OCI-LY7 (cell line): Measurements from ENCODE around the gene SHISA5. TPM values are rescaled to one million over a fixed set of nuclear protein-coding genes. Genes with fewer than 3 reads are reported as not detected.

Experiments
- BruUV-seq: library from RNA; stranded (reverse); fragments of 400-500 nt; replicated peaks from 2 replicates; lab custom pipeline; 2021; lab: Mats Ljungman, UMichigan
- CTCF ChIA-PET: fragments of 300-600 bp; sonication (Branson Sonifier 250); formaldehyde crosslinking; loops from one replicate; lab custom pipeline; 2022; ENCODE audit warnings: antibody characterized with exemption; ENCODE audit not compliant: unreplicated experiment; lab: Charles Lee
- POLR2A ChIA-PET: fragments of 300-600 bp; sonication (Branson Sonifier 250); formaldehyde crosslinking; loops from one replicate; lab custom pipeline; 2022; ENCODE audit warnings: antibody characterized with exemption; lab: Charles Lee
- DNase-seq: peaks from one replicate; pipeline ENCODE4 v3.0.0-alpha.2; 2015; ENCODE audit warnings: low spot score
- H2AFZ ChIP-seq: fragments of 200-600 bp; sonication (generic), shearing (Covaris generic); 2 replicates; pipeline ENCODE4 v1.6.1; 2014; ENCODE audit warnings: mild to moderate bottlenecking, antibody characterized with exemption, low read length, moderate library complexity
- H3K27ac ChIP-seq: fragments of 200-600 bp; sonication (generic); 2 replicates; pipeline ENCODE4 v1.5.1; 2014; ENCODE audit warnings: mixed run types, low read depth, mild to moderate bottlenecking, moderate library complexity, low read length, inconsistent platforms; ENCODE audit not compliant: poor library complexity, severe bottlenecking
- H3K36me3 ChIP-seq: fragments of 200-600 bp; sonication (generic); 2 replicates; pipeline ENCODE4 v1.6.1; 2014; ENCODE audit warnings: mild to moderate bottlenecking, antibody characterized with exemption, low read length, moderate library complexity, mixed read lengths; ENCODE audit not compliant: insufficient read depth
- H3K4me1 ChIP-seq: fragments of 200-600 bp; sonication (generic); 2 replicates; pipeline ENCODE4 v1.5.1; 2014; ENCODE audit warnings: mild to moderate bottlenecking, low read length; ENCODE audit not compliant: insufficient read depth, poor library complexity, severe bottlenecking
- H3K4me2 ChIP-seq: fragments of 200-600 bp; sonication (generic); 2 replicates; pipeline ENCODE4 v1.6.1; 2014; ENCODE audit warnings: mild to moderate bottlenecking, low read length
- H3K4me3 ChIP-seq: fragments of 200-600 bp; sonication (generic); 2 replicates; pipeline ENCODE4 v1.5.1; 2014; ENCODE audit warnings: mild to moderate bottlenecking, low read depth, low read length; ENCODE audit not compliant: poor library complexity, severe bottlenecking
- H3K79me2 ChIP-seq: fragments of 200-600 bp; sonication (generic); 2 replicates; pipeline ENCODE4 v1.6.1; 2016; ENCODE audit warnings: low read depth, mild to moderate bottlenecking, low read length, moderate library complexity, mixed read lengths; ENCODE audit not compliant: insufficient read depth
- H3K9me2 ChIP-seq: fragments of 200-600 bp; sonication (generic); 2 replicates; pipeline ENCODE4 v1.6.1; 2016; ENCODE audit warnings: mild to moderate bottlenecking, low read length, mixed read lengths; ENCODE audit not compliant: insufficient read depth
- H3K9me3 ChIP-seq: fragments of 200-600 bp; sonication (generic); 2 replicates; pipeline ENCODE4 v1.6.1; 2014; ENCODE audit warnings: mild to moderate bottlenecking, mixed run types, low read length, mixed read lengths
- H4K20me1 ChIP-seq: fragments of 200-600 bp; sonication (generic); 2 replicates; pipeline ENCODE4 v1.6.1; 2014; ENCODE audit warnings: mild to moderate bottlenecking, antibody characterized with exemption, low read length, moderate library complexity, mixed read lengths; ENCODE audit not compliant: insufficient read depth
- CTCF ChIP-seq: fragments of 200-600 bp; sonication (generic); conservative IDR thresholded peaks from 2 replicates; pipeline ENCODE4 v1.5.1; 2014; ENCODE audit warnings: mild to moderate bottlenecking, antibody characterized with exemption, low read length, moderate library complexity, mixed read lengths
- EZH2phosphoT487 ChIP-seq: fragments of 200-600 bp; sonication (generic); IDR thresholded peaks from 2 replicates; pipeline ENCODE4 v1.6.1; 2018; ENCODE audit warnings: low read depth, borderline replicate concordance, mild to moderate bottlenecking, mixed run types, antibody characterized with exemption, low read length, moderate library complexity, mixed read lengths
- intact Hi-C: fragments of 100-400 bp; cut with micrococcal nuclease; formaldehyde crosslinking; loops from one replicate; pipeline ENCODE4 v1.10.0; 2022; ENCODE audit not compliant: unreplicated experiment
- total RNA-seq, 2 experiments: library from RNA; depleted of rRNA in 1 of 2; stranded (reverse); fragments of >200 nt in 1 of 2; shearing (Covaris generic) in 1 of 2; gene quantifications; 2 replicates each; pipeline ENCODE4 v1.2.3, GENCODE V29; 2014 to 2022

Gene SHISA5
- total RNA-seq, 2 experiments from 2014 or later: 97.3 to 102 TPM

GRCh38 chr3:48507256-48508061 lies 3.5 kb upstream of the SHISA5 start:
- intact Hi-C loops: loop anchor here (1.0 to 5.0 kb wide), 4 partner anchors 40 to 107 kb away; a partner anchor contains a TSS
- Histone ChIP-seq H3K36me3 (no peaks in the 10 kb centered on the region), H3K9me2 (no peaks in the 10 kb centered on the region), H4K20me1 (no peaks in the 10 kb centered on the region), H3K4me3 (no peak overlapping the region), H3K9me3 (no peaks in the 10 kb centered on the region), H3K4me2 (no peak overlapping the region), H3K79me2 (no peaks in the 10 kb centered on the region), H3K27ac (no peak overlapping the region), H2AFZ (no peak overlapping the region), H3K4me1 (no peaks in the 10 kb centered on the region)
- TF ChIP-seq EZH2phosphoT487 (no peak), CTCF (peak; percentile 87)
- ChIA-PET CTCF (interaction anchor here (0.7 to 1.1 kb wide), 5 partner anchors 34 to 135 kb away, joined by 3 to 8 read pairs (median 3); partner anchors contain the start of gene FBXW12), POLR2A (interaction anchor here (0.7 to 1.8 kb wide), 3 partner anchors 25 to 623 kb away, joined by 3 to 4 read pairs (median 3); no protein-coding TSS in a partner anchor)
- DNase-seq: peak; percentile 78
- BruUV-seq: no TSS peak

- no TSS peak for BruUV-seq
- H4K20me1 ChIP-seq: no peaks in the 10 kb centered on the region
- DNase-seq: no peak
- no peaks in the 10 kb centered on the region for H3K79me2 ChIP-seq
- H2AFZ ChIP-seq: no peak overlapping the region
- TF ChIP-seq CTCF (no peak), EZH2phosphoT487 (no peak)
- H3K9me3 ChIP-seq: no peaks in the 10 kb centered on the region
- H3K9me2 ChIP-seq: no peaks in the 10 kb centered on the region
- no peak overlapping the region for H3K4me3 ChIP-seq
- no peaks in the 10 kb centered on the region for H3K4me1 ChIP-seq
- ChIA-PET POLR2A (interaction anchor here (0.6 kb wide), 1 partner anchor 33 kb away, joined by 3 read pairs; no protein-coding TSS in a partner anchor), CTCF (interaction anchor here (1.0 kb wide), 1 partner anchor 41 kb away, joined by 3 read pairs; no protein-coding TSS in a partner anchor)
- intact Hi-C loops: loop anchor here (2.0 to 5.0 kb wide), 2 partner anchors 41 to 69 kb away; no protein-coding TSS in a partner anchor
- no peak overlapping the region for H3K4me2 ChIP-seq
- no peak overlapping the region for H3K27ac ChIP-seq
- no peaks in the 10 kb centered on the region for H3K36me3 ChIP-seq
Measured at GRCh38 chr3:48505968-48506504, 2.1 kb upstream of the SHISA5 start.
